ENCODE measurements around the gene PSMB8.

PSMB8 gene

DNA sequence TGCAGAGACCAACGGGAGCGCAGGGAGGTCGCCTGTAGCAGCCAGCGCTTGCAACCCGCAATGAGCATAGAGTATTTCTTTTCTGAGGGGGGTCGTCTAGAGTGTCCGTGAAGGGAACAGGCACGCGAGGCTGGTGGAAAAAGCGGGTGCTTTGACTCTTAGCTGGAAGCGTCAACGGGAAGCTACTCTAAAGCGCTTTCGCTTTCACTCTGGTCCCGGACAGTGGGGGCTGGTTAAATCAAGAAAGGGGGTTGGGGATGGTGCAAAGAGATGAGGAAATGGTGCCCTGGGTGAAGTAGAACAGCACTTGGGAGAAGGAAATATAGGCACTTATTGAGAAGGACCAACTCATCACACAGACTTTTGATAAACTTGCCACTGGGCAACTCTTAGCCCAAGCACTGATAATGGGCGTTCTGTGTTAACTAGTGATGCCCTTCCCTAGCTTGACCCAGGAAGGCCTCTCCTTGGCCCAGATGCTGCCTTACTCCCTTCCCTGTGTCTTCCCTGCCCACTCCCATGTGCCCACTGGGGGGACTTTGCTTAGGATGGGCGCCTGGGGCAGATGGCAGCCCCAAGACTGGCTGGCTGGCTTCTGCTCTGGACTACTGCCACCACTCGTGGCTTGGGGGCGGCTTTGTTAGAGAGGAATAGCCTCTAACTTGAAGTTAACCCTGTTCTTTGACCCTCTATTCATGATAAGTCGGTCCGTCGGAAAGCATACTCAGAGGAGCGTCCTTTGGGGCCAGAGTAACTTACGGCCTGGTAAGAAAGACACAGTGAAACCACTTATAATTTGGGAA is 10.7 kb upstream of the PSMB8 start:
- H3K27me3 Mint-ChIP-seq (ENCODE audit: low read depth, poor library complexity), result peaks cover 98% of the 10 kb centered on the region
- peak overlapping the region; percentile 87 for H3K4me3 Mint-ChIP-seq
- H3K36me3 Mint-ChIP-seq (ENCODE audit: low read depth), result no peaks in the 10 kb centered on the region
- no peak overlapping the region for H3K27ac Mint-ChIP-seq
- no peaks in the 10 kb centered on the region for H3K9me3 Mint-ChIP-seq
- TF ChIP-seq, protein P1, sequence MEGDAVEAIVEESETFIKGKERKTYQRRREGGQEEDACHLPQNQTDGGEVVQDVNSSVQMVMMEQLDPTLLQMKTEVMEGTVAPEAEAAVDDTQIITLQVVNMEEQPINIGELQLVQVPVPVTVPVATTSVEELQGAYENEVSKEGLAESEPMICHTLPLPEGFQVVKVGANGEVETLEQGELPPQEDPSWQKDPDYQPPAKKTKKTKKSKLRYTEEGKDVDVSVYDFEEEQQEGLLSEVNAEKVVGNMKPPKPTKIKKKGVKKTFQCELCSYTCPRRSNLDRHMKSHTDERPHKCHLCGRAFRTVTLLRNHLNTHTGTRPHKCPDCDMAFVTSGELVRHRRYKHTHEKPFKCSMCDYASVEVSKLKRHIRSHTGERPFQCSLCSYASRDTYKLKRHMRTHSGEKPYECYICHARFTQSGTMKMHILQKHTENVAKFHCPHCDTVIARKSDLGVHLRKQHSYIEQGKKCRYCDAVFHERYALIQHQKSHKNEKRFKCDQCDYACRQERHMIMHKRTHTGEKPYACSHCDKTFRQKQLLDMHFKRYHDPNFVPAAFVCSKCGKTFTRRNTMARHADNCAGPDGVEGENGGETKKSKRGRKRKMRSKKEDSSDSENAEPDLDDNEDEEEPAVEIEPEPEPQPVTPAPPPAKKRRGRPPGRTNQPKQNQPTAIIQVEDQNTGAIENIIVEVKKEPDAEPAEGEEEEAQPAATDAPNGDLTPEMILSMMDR (IDR thresholded peaks at IDR 0.05), result no peak
- H3K4me1 Mint-ChIP-seq, result peaks cover 19% of the 10 kb centered on the region
- no peak for DNase-seq

DNA sequence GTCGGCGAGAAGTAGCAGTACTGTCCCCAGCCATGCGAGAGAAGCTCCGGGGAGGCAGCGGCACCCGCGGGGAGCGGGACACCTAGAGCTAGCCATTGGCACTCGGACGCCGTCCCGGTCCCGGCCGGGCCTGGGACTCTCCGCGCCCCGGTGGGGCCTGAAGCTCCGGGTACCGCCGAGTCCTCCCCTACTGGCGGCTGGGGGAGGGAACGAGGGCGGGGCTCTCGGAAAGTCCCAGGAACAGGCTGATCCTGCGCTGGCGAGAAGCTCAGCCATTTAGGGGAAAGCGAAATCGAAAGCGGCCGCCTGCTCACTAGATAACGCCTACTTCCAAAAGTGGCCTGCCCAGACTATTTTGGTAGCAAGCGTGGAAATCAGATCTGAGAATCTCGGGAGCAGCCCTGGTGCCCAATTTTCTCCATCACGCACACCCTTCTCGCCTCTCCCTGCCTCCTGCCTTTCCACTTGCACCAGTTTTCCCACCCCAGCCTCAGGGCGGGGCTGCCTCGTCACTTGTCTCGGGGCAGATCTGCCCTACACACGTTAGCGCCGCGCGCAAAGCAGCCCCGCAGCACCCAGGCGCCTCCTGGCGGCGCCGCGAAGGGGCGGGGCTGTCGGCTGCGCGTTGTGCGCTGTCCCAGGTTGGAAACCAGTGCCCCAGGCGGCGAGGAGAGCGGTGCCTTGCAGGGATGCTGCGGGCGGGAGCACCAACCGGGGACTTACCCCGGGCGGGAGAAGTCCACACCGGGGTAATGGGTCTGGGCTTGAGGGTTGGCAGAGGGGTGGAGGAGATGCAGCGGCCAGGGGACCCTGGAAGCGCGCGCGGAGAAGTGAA is 9.9 kb upstream of the PSMB8 start, which contains the start of the genes PSMB9 and TAP1:
TSS of gene PSMB9 (plus strand) at position 652 of the 835 bp plus-strand sequence. CDS start at position 690, 38 bp downstream.
TSS of gene TAP1 (minus strand) at position 164 of the 835 bp plus-strand sequence. CDS start at position 96, 68 bp downstream.
- Mint-ChIP-seq H3K4me1 (peaks cover 19% of the 10 kb centered on the region), H3K27ac (no peak within 1 kb of the TSS), H3K27me3 (ENCODE audit: low read depth, poor library complexity) (peaks cover 98% of the 10 kb centered on the region), H3K9me3 (no peaks in the 10 kb centered on the region), H3K36me3 (ENCODE audit: low read depth) (no peaks in the 10 kb centered on the region), H3K4me3 (peak within 1 kb of the TSS; percentile 87)
- peak; percentile 85 for DNase-seq
- TF ChIP-seq, protein P1 (IDR thresholded peaks at IDR 0.05), result peak; percentile 45

DNA sequence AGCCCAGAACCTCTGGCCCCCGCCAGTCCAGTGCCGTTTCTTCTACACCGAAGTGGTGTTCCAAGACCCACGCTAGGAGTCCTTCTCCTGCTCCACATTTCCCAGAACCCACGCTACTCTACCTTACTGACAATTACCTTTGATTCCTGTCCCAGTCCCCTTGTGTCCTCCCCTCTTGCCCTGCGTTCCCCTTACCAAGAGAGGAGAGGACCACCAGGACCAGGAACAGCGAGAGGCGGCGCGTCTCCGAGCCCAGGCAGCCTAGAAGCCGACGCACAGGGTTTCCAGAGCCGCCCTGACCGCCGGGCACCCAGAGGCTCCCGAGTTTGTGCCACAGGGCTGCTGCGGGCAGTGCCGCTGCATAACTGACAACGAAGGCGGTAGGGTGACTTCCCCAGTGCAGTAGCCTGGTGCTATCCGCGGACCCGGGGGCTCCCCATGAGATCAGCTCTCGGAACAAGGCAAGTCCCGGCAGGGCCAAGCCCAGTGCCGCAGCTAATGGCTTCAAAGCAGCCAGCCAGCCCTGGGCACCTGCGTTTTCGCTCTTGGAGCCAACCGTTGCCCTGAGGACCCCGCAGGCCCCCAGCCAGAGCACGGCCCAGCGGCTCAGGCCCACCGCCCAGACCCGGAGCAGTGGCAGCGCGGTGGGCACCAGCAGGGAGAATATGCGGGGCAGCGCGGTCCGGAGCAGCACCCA is 9.1 kb upstream of the PSMB8 start:
- H3K4me3 Mint-ChIP-seq, result peak overlapping the region; percentile 61
- H3K9me3 Mint-ChIP-seq, result no peaks in the 10 kb centered on the region
- TF ChIP-seq, protein P1 (IDR thresholded peaks at IDR 0.05), result no peak
- no peak overlapping the region for H3K27ac Mint-ChIP-seq
- peaks cover 98% of the 10 kb centered on the region for H3K27me3 Mint-ChIP-seq (ENCODE audit: low read depth, poor library complexity)
- DNase-seq, result peak; percentile 35
- H3K4me1 Mint-ChIP-seq, result peaks cover 19% of the 10 kb centered on the region
- H3K36me3 Mint-ChIP-seq (ENCODE audit: low read depth), result no peaks in the 10 kb centered on the region

DNA sequence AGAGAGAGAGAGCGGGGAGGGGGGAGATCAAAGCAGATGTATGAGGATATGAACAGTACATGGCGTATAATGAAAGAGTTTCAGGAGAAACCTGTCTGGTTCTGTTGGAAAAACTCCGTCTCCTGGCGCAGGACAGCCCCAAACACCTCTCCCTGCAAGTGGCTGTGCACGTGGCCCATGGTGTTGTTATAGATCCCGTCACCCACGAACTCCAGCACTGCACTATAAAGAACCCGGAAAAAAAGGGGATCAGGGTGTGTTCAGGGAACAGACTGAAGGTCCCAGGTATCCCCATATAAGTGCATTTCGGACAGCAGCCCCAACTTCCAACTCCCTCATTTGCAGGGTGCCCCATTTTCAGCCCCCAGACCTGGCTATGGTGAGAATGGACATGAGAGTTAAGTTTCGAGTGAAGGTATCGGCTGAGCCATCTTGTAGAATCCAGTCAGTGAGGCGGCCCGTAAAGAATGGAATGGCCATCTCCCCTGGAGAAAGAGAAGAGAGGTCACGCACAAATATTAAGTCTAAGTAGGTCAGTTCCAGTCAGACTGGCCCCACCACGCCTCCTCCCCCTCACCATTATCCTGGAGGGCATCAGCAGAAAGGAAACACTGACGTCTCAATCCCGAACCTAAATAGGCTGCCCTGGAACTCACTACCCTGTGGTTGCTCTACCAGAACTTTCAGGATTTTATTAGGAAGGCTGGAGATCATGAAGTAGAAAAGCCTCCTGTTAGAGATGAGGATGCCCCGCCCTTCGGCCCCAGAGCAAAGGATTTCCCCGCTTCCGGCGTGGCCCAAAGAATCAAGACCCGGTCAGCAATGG is 8.4 kb upstream of the PSMB8 start:
- Mint-ChIP-seq H3K9me3 (no peaks in the 10 kb centered on the region), H3K27me3 (ENCODE audit: low read depth, poor library complexity) (peaks cover 98% of the 10 kb centered on the region), H3K36me3 (ENCODE audit: low read depth) (no peaks in the 10 kb centered on the region), H3K27ac (no peak overlapping the region), H3K4me1 (peaks cover 19% of the 10 kb centered on the region), H3K4me3 (peak overlapping the region; percentile 61)
- TF ChIP-seq, protein P1 (IDR thresholded peaks at IDR 0.05), result no peak
- no peak for DNase-seq

DNA sequence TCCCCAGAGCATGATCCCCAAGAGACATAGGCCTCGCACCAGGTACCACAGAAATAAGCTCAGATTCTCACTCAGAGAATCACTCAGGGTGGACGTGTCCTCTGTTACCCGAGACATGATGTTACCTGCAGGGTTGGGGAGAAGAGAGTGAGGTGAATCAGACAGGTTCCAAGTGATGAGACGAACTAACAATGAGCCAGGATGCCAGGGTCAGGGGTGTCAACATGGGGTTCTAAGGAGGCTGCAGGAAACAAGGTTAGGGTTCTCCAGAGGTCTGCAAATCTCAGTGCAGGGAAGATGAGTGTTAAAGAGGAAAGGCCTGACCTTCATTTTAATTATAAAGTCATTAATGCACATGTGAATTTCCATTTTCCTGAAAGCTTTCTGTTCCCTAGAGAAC is 7.2 kb upstream of the PSMB8 start:
- Mint-ChIP-seq H3K27ac (no peak overlapping the region), H3K4me3 (no peak overlapping the region), H3K36me3 (ENCODE audit: low read depth) (no peaks in the 10 kb centered on the region), H3K4me1 (peaks cover 19% of the 10 kb centered on the region), H3K9me3 (no peaks in the 10 kb centered on the region), H3K27me3 (ENCODE audit: low read depth, poor library complexity) (peaks cover 98% of the 10 kb centered on the region)
- TF ChIP-seq, protein P1 (IDR thresholded peaks at IDR 0.05), result no peak
- DNase-seq, result no peak
